GM12875 (cell line): ENCODE results near the gene OR2A1.
"Not testable (repeated sequence)": the region's sequence is repeated elsewhere in the genome, so short reads cannot be mapped to it uniquely, and the experiment has no call there.

Experiments used
- H3K4me3 ChIP-seq: one replicate; pipeline ENCODE4 v1.5.1; 2011; ENCODE audit warnings: low read depth, low read length, control low read depth

Gene OR2A1

GRCh38 chr7:144321677-144322206, 9.5 kb downstream of the OR2A1 start:
- not testable (repeated sequence) for H3K4me3 ChIP-seq

GRCh38 chr7:144323359-144323758, 11.1 kb downstream of the OR2A1 start:
- not testable (repeated sequence) for H3K4me3 ChIP-seq

GRCh38 chr7:144325868-144326267, 13.6 kb downstream of the OR2A1 start:
- H3K4me3 ChIP-seq: not testable (repeated sequence)

- H3K4me3 ChIP-seq: not testable (repeated sequence)
Observed at GRCh38 chr7:144330044-144330443, 17.8 kb downstream of the OR2A1 start.

GRCh38 chr7:144331221-144331995, 19.2 kb downstream of the OR2A1 start:
- not testable (repeated sequence) for H3K4me3 ChIP-seq

GRCh38 chr7:144331996-144332288, 19.7 kb downstream of the OR2A1 start:
- not testable (repeated sequence) for H3K4me3 ChIP-seq

GRCh38 chr7:144348625-144349024, 36.4 kb downstream of the OR2A1 start:
- not testable (repeated sequence) for H3K4me3 ChIP-seq

GRCh38 chr7:144351667-144352066, 39.4 kb downstream of the OR2A1 start:
- H3K4me3 ChIP-seq: not testable (repeated sequence)

GRCh38 chr7:144355176-144355822, 43.1 kb downstream of the OR2A1 start, which contains the start of gene ARHGEF5:
Gene ARHGEF5, plus strand, starts transcription at chr7:144355402. Its CDS starts 7,268 bp downstream, at chr7:144362670.
- H3K4me3 ChIP-seq: not testable (repeated sequence)

- not testable (repeated sequence) for H3K4me3 ChIP-seq
Observed at GRCh38 chr7:144356185-144356584, 44.0 kb downstream of the OR2A1 start.

- not testable (repeated sequence) for H3K4me3 ChIP-seq
Observed at GRCh38 chr7:144356860-144357259, 44.6 kb downstream of the OR2A1 start.

GRCh38 chr7:144362061-144362460, 49.8 kb downstream of the OR2A1 start:
- not testable (repeated sequence) for H3K4me3 ChIP-seq

GRCh38 chr7:144365523-144365922, 53.3 kb downstream of the OR2A1 start:
- not testable (repeated sequence) for H3K4me3 ChIP-seq

GRCh38 chr7:144367250-144367649, 55.0 kb downstream of the OR2A1 start:
- not testable (repeated sequence) for H3K4me3 ChIP-seq

GRCh38 chr7:144369221-144369620, 57.0 kb downstream of the OR2A1 start:
- not testable (repeated sequence) for H3K4me3 ChIP-seq
